Caco-2 (cell line): Measurements from ENCODE around the gene KLRF1. TPM values are rescaled to one million over a fixed set of nuclear protein-coding genes. Genes with fewer than 3 reads are reported as not detected.

Source experiments
- BruUV-seq: library from RNA; stranded (reverse); fragments of 400-500 nt; replicated peaks from 2 replicates; lab custom pipeline; 2021; lab: Mats Ljungman, UMichigan
- CTCF ChIA-PET: fragments of 300-600 bp; sonication (Branson Sonifier 250); formaldehyde crosslinking; loops from one replicate; lab custom pipeline; 2022; ENCODE audit warnings: antibody characterized with exemption; lab: Charles Lee
- POLR2A ChIA-PET: fragments of 300-600 bp; sonication (Branson Sonifier 250); formaldehyde crosslinking; loops from one replicate; lab custom pipeline; 2022; ENCODE audit warnings: antibody characterized with exemption; lab: Charles Lee
- DNase-seq, 2 experiments: peaks; one replicate each; pipeline versions ENCODE4 v3.0.0 to v3.0.0-alpha.2; 2020 to 2022
- H3K27me3 ChIP-seq: replicated peaks from 2 replicates; pipeline ENCODE4 v1.6.0; 2011; ENCODE audit warnings: low read length; ENCODE audit not compliant: control insufficient read depth, insufficient read depth
- H3K36me3 ChIP-seq: 2 replicates; pipeline ENCODE4 v1.5.1; 2011; ENCODE audit warnings: low read length; ENCODE audit not compliant: control insufficient read depth, insufficient read depth
- H3K4me1 ChIP-seq: fragments of 250-450 bp; sonication (Bioruptor Pico); 2 replicates; pipeline ENCODE4 v1.5.1; 2020; ENCODE audit warnings: mild to moderate bottlenecking
- H3K4me3 ChIP-seq: 2 replicates; pipeline ENCODE4 v1.5.1; 2011; ENCODE audit warnings: low read depth, mild to moderate bottlenecking, control low read depth, low read length
- H3K9me3 ChIP-seq: fragments of 250-450 bp; sonication (Bioruptor Pico); 2 replicates; pipeline ENCODE4 v1.5.1; 2020; ENCODE audit warnings: mild to moderate bottlenecking, moderate library complexity
- H3K27ac Mint-ChIP-seq: one replicate; pipeline ENCODE4 v1.8.0; 2022; ENCODE audit warnings: mixed read lengths; ENCODE audit not compliant: unreplicated experiment
- H3K27me3 Mint-ChIP-seq: one replicate; pipeline ENCODE4 v1.8.0; 2022; ENCODE audit warnings: mixed read lengths; ENCODE audit not compliant: insufficient read depth, unreplicated experiment
- H3K36me3 Mint-ChIP-seq: one replicate; pipeline ENCODE4 v1.8.0; 2022; ENCODE audit warnings: mild to moderate bottlenecking, mixed read lengths; ENCODE audit not compliant: insufficient read depth, unreplicated experiment
- H3K4me1 Mint-ChIP-seq: one replicate; pipeline ENCODE4 v1.8.0; 2022; ENCODE audit warnings: low read depth, mixed read lengths; ENCODE audit not compliant: unreplicated experiment
- H3K4me3 Mint-ChIP-seq: one replicate; pipeline ENCODE4 v1.8.0; 2022; ENCODE audit warnings: mild to moderate bottlenecking, moderate library complexity, mixed read lengths; ENCODE audit not compliant: unreplicated experiment
- H3K9me3 Mint-ChIP-seq: one replicate; pipeline ENCODE4 v1.8.0; 2022; ENCODE audit warnings: mixed read lengths; ENCODE audit not compliant: unreplicated experiment
- CTCF ChIP-seq, 2 experiments: fragments of 200-600 bp in 1 of 2; IDR thresholded peaks; 1 replicate in 1 of 2; 2 replicates in 1 of 2; pipeline versions ENCODE4 v1.5.1 to v1.8.0; 2011 to 2022; ENCODE audit warnings: antibody characterized with exemption in 1 of 2, control low read depth in 1 of 2, inconsistent platforms in 1 of 2, low read depth in 1 of 2, low read length in 1 of 2, mild to moderate bottlenecking in 1 of 2, moderate library complexity in 1 of 2; ENCODE audit not compliant: insufficient read depth in 1 of 2, severe bottlenecking in 1 of 2, unreplicated experiment in 1 of 2
- intact Hi-C: fragments of 100-400 bp; cut with micrococcal nuclease; formaldehyde crosslinking; loops from one replicate; pipeline ENCODE4 v1.10.0; 2022; ENCODE audit not compliant: unreplicated experiment
- total RNA-seq: library from RNA; stranded (reverse); gene quantifications from 2 replicates; pipeline ENCODE4 v1.2.3, GENCODE V29; 2022

Gene KLRF1
- total RNA-seq, 1 experiment from 2014 or later = not detected

DNA sequence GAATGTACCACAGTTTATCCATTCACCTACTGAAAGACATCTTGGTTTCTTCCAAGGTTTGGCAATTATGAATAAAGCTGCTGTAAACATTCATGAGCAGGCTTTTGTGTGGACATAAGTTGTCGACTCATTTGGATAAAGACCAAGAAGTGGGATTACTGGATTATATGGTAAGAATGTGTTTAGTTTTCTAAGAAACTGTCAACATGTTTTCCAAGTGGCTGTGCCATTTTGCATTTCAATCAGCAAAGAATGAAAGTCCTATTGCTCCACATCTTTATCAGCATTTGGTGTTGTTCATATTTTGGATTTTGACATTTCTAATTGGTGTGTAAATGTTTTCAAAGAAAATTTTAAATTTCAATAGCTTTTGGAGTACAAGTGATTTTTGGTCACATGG lies 27.3 kb upstream of the KLRF1 start:
- Histone ChIP-seq H3K4me3 (no peak overlapping the region), H3K9me3 (no peaks in the 10 kb centered on the region), H3K4me1 (no peaks in the 10 kb centered on the region), H3K36me3 (no peaks in the 10 kb centered on the region), H3K27me3 (no peaks in the 10 kb centered on the region)
- no peak for DNase-seq
- POLR2A ChIA-PET = no interaction called here
- H3K9me3 Mint-ChIP-seq = no peaks in the 10 kb centered on the region
- CTCF ChIA-PET = interaction anchor here (1.8 kb wide), 1 partner anchor 210 kb away, joined by 6 read pairs; no protein-coding TSS in a partner anchor
- intact Hi-C loops = no loop called here
- TF ChIP-seq CTCF (IDR thresholded peaks at IDR 0.05; ENCODE audit: insufficient read depth in 1 of 2, low read depth in 1 of 2, low read length in 1 of 2, severe bottlenecking in 1 of 2, unreplicated experiment in 1 of 2) = no peak
- H3K4me3 Mint-ChIP-seq = no peak overlapping the region
- no peaks in the 10 kb centered on the region for H3K36me3 Mint-ChIP-seq
- no TSS peak for BruUV-seq
- no peak overlapping the region for H3K27ac Mint-ChIP-seq
- peaks cover 9% of the 10 kb centered on the region for H3K27me3 Mint-ChIP-seq
- no peaks in the 10 kb centered on the region for H3K4me1 Mint-ChIP-seq

DNA sequence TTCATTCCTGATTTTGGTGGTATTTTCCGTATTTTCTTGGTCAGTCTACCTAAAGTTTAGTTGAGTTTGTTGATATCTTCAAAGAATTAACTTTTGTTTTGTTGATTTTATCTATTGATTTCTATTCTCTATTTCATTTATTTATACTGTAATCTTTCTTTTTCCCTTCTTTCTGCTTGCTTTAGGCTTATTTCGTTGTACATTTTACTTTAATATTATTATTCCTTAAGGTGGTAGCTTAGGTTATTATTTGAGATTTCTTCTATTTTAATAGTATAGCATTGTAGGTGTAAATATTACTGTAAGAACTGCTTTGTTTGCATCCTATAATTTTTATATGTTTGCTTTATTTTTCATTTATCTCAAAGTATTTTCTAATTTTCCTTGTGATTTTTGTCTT lies 21.4 kb upstream of the KLRF1 start:
- H3K9me3 Mint-ChIP-seq = no peaks in the 10 kb centered on the region
- H3K36me3 Mint-ChIP-seq = no peaks in the 10 kb centered on the region
- Histone ChIP-seq H3K4me3 (no peak overlapping the region), H3K27me3 (no peaks in the 10 kb centered on the region), H3K9me3 (no peaks in the 10 kb centered on the region), H3K36me3 (no peaks in the 10 kb centered on the region), H3K4me1 (no peaks in the 10 kb centered on the region)
- POLR2A ChIA-PET = no interaction called here
- intact Hi-C loops = no loop called here
- TF ChIP-seq CTCF (IDR thresholded peaks at IDR 0.05; ENCODE audit: insufficient read depth in 1 of 2, low read depth in 1 of 2, low read length in 1 of 2, severe bottlenecking in 1 of 2, unreplicated experiment in 1 of 2) = no peak
- H3K4me3 Mint-ChIP-seq = no peak overlapping the region
- peaks cover 13% of the 10 kb centered on the region for H3K27me3 Mint-ChIP-seq
- CTCF ChIA-PET = no interaction called here
- BruUV-seq = no TSS peak
- H3K4me1 Mint-ChIP-seq = no peaks in the 10 kb centered on the region
- no peak for DNase-seq
- no peak overlapping the region for H3K27ac Mint-ChIP-seq

GRCh38 chr12:9806714-9807113 lies 20.6 kb upstream of the KLRF1 start:
- H3K9me3 Mint-ChIP-seq = no peaks in the 10 kb centered on the region
- no peaks in the 10 kb centered on the region for H3K4me1 Mint-ChIP-seq
- intact Hi-C loops = no loop called here
- H3K27ac Mint-ChIP-seq = no peak overlapping the region
- CTCF ChIA-PET = no interaction called here
- H3K27me3 Mint-ChIP-seq = peaks cover 21% of the 10 kb centered on the region
- Histone ChIP-seq H3K9me3 (no peaks in the 10 kb centered on the region), H3K4me1 (no peaks in the 10 kb centered on the region), H3K4me3 (no peak overlapping the region), H3K27me3 (no peaks in the 10 kb centered on the region), H3K36me3 (no peaks in the 10 kb centered on the region)
- H3K36me3 Mint-ChIP-seq = no peaks in the 10 kb centered on the region
- TF ChIP-seq CTCF (IDR thresholded peaks at IDR 0.05; ENCODE audit: insufficient read depth in 1 of 2, low read depth in 1 of 2, low read length in 1 of 2, severe bottlenecking in 1 of 2, unreplicated experiment in 1 of 2) = no peak
- no peak overlapping the region for H3K4me3 Mint-ChIP-seq
- no peak for DNase-seq
- POLR2A ChIA-PET = no interaction called here
- BruUV-seq = no TSS peak
